ENCODE results near the gene COG1.
A peak's percentile ranks its signal among the peaks of the same experiment; 100 is the strongest.
"Not testable (repeated sequence)": the region's sequence is repeated elsewhere in the genome, so short reads cannot be mapped to it uniquely, and the experiment has no call there.

COG1 gene

GRCh38 chr17:73192894-73193701, at the start of gene COG1:
Gene COG1 (plus strand): TSS chr17:73193055. CDS start chr17:73193070, 15 bp downstream.
- peak within 1 kb of the TSS; percentile 81 for H3K27ac ChIP-seq
- no peak for DNase-seq (ENCODE audit: low read depth, low spot score)

GRCh38 chr17:73144209-73144608, 48.6 kb upstream of the COG1 start:
- not testable (repeated sequence) for H3K27ac ChIP-seq; DNase-seq (ENCODE audit: low read depth, low spot score)

GRCh38 chr17:73145641-73146040, 47.2 kb upstream of the COG1 start:
- no peak overlapping the region for H3K27ac ChIP-seq
- DNase-seq (ENCODE audit: low read depth, low spot score), result no peak

GRCh38 chr17:73147791-73148190, 45.1 kb upstream of the COG1 start:
- not testable (repeated sequence) for DNase-seq (ENCODE audit: low read depth, low spot score); H3K27ac ChIP-seq

- H3K27ac ChIP-seq, result no peak overlapping the region
- no peak for DNase-seq (ENCODE audit: low read depth, low spot score)
Observed at GRCh38 chr17:73148540-73149334, 44.1 kb upstream of the COG1 start.

- not testable (repeated sequence) for H3K27ac ChIP-seq; DNase-seq (ENCODE audit: low read depth, low spot score)
Observed at GRCh38 chr17:73150622-73151300, 42.1 kb upstream of the COG1 start.

GRCh38 chr17:73151916-73152632, 40.8 kb upstream of the COG1 start:
- no peak overlapping the region for H3K27ac ChIP-seq
- no peak for DNase-seq (ENCODE audit: low read depth, low spot score)

- H3K27ac ChIP-seq, result no peak overlapping the region
- no peak for DNase-seq (ENCODE audit: low read depth, low spot score)
Observed at GRCh38 chr17:73155410-73156165, 37.3 kb upstream of the COG1 start.

GRCh38 chr17:73156166-73156840, 36.6 kb upstream of the COG1 start:
- DNase-seq (ENCODE audit: low read depth, low spot score), result no peak
- no peak overlapping the region for H3K27ac ChIP-seq

GRCh38 chr17:73156887-73157520, 35.9 kb upstream of the COG1 start:
- H3K27ac ChIP-seq, result no peak overlapping the region
- DNase-seq (ENCODE audit: low read depth, low spot score), result no peak

- DNase-seq (ENCODE audit: low read depth, low spot score), result no peak
- H3K27ac ChIP-seq, result no peak overlapping the region
Observed at GRCh38 chr17:73157521-73157890, 35.3 kb upstream of the COG1 start.

GRCh38 chr17:73158133-73158532, 34.7 kb upstream of the COG1 start:
- no peak for DNase-seq (ENCODE audit: low read depth, low spot score)
- H3K27ac ChIP-seq, result no peak overlapping the region

GRCh38 chr17:73160980-73161630, 31.8 kb upstream of the COG1 start:
- H3K27ac ChIP-seq, result no peak overlapping the region
- DNase-seq (ENCODE audit: low read depth, low spot score), result no peak

- H3K27ac ChIP-seq, result no peak overlapping the region
- DNase-seq (ENCODE audit: low read depth, low spot score), result no peak
Observed at GRCh38 chr17:73163043-73163442, 29.8 kb upstream of the COG1 start.

GRCh38 chr17:73165616-73166404, 27.0 kb upstream of the COG1 start:
- DNase-seq (ENCODE audit: low read depth, low spot score), result no peak
- H3K27ac ChIP-seq, result no peak overlapping the region

- H3K27ac ChIP-seq, result no peak overlapping the region
- DNase-seq (ENCODE audit: low read depth, low spot score), result no peak
Observed at GRCh38 chr17:73166731-73167581, 25.9 kb upstream of the COG1 start.

All from epithelial cell of prostate (primary cell).